ENCODE data around the gene TMEM79. TPM values are rescaled to one million over a fixed set of nuclear protein-coding genes. Genes with fewer than 3 reads are reported as not detected.
A peak's percentile ranks its signal among the peaks of the same experiment; 100 is the strongest.

TMEM79 gene
- total RNA-seq, 1 donor = 0.86 TPM

DNA sequence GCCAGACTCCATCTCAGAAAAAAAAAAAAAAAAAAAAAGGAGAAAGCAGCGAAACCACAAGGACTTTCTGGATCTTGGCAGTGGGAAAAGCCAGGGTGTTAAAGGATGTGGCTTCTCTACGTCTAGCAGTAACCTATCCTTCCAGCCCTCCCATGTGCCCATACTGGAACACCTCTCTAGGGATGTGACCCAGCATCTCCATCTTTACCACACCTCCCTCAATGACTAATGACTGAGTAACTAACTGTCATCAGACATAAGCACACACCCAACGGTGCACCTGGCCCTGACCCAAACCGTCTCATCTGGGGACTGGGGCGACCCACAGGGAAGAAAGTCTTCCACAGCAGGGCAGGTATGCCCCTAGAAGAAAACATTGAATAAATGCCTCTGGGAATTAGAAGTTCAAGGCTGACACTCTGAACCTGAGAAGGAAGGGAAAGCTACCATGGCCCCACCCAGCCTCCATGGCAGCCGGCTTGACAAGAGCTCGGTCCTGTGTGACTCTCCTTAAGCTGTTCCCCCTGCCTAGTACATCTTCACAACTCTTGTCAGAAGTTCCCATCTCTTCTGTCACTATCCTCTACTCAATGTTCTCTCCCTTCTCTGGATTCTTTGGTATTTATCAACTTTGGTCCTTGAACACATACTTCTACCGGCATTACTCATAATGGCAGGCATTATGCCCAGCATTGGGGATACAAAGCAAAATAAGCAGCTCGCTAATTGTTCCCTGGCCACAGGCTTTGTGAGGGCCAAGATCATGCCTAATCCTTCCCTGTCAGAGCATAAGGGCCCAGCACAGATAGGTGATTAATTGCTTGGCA lies 21.5 kb upstream of the TMEM79 start:
- peak; percentile 44 for DNase-seq (ENCODE audit: low read depth)
- H3K4me3 ChIP-seq (ENCODE audit: low read depth, low read length) = no peak overlapping the region
- TF ChIP-seq, protein P1, sequence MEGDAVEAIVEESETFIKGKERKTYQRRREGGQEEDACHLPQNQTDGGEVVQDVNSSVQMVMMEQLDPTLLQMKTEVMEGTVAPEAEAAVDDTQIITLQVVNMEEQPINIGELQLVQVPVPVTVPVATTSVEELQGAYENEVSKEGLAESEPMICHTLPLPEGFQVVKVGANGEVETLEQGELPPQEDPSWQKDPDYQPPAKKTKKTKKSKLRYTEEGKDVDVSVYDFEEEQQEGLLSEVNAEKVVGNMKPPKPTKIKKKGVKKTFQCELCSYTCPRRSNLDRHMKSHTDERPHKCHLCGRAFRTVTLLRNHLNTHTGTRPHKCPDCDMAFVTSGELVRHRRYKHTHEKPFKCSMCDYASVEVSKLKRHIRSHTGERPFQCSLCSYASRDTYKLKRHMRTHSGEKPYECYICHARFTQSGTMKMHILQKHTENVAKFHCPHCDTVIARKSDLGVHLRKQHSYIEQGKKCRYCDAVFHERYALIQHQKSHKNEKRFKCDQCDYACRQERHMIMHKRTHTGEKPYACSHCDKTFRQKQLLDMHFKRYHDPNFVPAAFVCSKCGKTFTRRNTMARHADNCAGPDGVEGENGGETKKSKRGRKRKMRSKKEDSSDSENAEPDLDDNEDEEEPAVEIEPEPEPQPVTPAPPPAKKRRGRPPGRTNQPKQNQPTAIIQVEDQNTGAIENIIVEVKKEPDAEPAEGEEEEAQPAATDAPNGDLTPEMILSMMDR (IDR thresholded peaks at IDR 0.05; ENCODE audit: insufficient read depth, low read depth, low read length) = no peak

DNA sequence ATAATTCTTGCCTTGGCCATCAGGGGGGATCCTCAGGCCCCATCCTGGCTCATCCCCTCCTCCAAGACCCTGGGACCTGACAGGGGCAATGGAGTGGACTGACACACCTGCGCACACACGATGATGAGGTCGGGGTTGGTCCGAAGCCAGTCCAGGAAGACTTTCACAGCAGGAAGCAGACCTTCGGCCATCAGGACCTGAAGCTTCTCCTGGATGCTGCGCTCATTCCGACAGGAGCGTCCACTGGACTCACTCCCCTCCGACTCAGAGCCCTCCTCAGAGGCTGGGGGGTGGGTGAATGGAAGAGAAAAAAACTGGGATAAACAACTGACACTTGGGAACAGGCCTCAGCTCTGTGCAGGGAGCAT lies 20.9 kb upstream of the TMEM79 start:
- no peak overlapping the region for H3K4me3 ChIP-seq (ENCODE audit: low read depth, low read length)
- DNase-seq (ENCODE audit: low read depth) = no peak
- TF ChIP-seq, protein P1 (IDR thresholded peaks at IDR 0.05; ENCODE audit: insufficient read depth, low read depth, low read length) = no peak

DNA sequence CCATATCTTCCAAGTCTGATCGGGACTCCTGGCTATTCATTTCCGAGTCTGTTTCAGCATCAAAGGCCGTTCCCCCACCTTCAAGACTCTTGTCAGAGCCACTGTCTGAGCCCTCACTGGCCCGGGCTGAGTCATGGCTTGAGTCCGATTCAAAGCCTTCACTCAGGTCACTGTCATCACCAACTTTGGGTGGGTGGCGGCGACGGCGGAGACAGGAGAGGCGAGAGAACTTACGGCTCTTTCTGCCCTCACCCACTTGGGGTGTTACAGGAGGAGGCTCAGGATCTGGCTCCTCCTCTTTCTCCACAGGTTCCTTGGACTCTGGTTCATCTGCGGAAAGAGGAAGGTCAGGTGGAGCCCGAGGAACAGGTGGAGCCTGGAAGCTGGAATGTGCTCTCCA lies 18.1 kb upstream of the TMEM79 start:
- TF ChIP-seq, protein P1 (IDR thresholded peaks at IDR 0.05; ENCODE audit: insufficient read depth, low read depth, low read length) = no peak
- H3K4me3 ChIP-seq (ENCODE audit: low read depth, low read length) = no peak overlapping the region
- no peak for DNase-seq (ENCODE audit: low read depth)

DNA sequence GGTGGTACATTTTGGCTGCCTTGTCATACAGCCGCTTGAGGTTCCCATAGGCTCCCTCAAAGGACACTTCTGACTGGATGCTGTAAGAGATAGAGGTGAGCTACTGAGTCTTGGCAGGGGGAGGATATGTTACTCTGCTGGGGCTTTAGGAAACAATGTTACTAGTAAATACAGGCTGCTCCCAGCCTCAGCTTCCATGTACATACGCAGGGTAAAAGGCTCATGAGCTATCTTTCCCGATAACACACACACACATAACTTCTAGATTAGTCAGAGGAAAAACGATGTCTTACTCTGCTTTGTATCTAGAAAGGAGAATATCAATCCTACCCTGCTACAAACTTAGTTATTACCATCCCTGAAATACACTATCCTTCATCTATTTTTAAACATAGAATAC lies 15.8 kb upstream of the TMEM79 start:
- DNase-seq (ENCODE audit: low read depth) = no peak

DNA sequence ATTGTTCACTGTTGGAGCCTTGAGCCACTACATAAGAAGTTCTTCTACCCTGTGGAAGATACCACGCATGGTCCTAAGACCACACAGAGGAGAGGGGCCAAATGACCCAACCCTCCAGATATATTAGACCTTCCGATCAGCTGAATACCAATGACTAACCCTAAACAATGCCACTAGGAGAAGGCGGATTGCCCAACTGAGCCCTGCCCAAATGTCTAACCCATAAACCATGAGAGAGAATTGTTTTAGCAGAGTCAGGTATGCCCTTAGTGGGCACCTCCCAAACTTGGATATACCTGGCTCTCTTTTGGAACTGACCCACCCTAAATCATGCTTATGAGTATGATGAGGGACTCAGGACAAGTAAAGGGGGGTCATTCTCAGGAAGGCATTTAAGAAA lies 13.8 kb upstream of the TMEM79 start:
- TF ChIP-seq, protein P1 (IDR thresholded peaks at IDR 0.05; ENCODE audit: insufficient read depth, low read depth, low read length) = no peak
- no peak for DNase-seq (ENCODE audit: low read depth)
- no peak overlapping the region for H3K4me3 ChIP-seq (ENCODE audit: low read depth, low read length)

More for the DNA sequence above, 15.8 kb upstream of the TMEM79 start:
- no peak overlapping the region for H3K4me3 ChIP-seq (ENCODE audit: low read depth, low read length)
- TF ChIP-seq, protein P1 (IDR thresholded peaks at IDR 0.05; ENCODE audit: insufficient read depth, low read depth, low read length) = no peak

DNA sequence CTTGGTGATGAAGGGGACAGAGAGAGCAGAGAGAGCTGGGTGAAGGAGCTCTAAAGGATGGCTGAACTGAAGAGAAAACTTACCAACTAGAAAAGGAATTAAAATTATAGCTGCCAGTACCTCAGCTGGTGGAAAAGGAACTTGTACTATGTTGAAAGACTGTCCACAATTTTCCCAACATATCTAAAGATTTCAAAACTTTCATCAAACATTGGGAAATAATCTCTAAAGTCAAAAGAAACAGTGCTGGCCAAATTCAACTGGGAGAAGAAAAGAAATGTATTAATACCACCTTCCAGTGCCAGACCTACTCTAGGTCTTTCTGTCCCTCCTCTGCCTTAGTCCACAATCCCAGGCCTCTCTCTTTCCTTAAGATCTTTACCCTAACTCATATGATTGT lies 7.6 kb upstream of the TMEM79 start:
- H3K4me3 ChIP-seq (ENCODE audit: low read depth, low read length) = no peak overlapping the region
- TF ChIP-seq, protein P1 (IDR thresholded peaks at IDR 0.05; ENCODE audit: insufficient read depth, low read depth, low read length) = no peak
- peak; percentile 58 for DNase-seq (ENCODE audit: low read depth)

DNA sequence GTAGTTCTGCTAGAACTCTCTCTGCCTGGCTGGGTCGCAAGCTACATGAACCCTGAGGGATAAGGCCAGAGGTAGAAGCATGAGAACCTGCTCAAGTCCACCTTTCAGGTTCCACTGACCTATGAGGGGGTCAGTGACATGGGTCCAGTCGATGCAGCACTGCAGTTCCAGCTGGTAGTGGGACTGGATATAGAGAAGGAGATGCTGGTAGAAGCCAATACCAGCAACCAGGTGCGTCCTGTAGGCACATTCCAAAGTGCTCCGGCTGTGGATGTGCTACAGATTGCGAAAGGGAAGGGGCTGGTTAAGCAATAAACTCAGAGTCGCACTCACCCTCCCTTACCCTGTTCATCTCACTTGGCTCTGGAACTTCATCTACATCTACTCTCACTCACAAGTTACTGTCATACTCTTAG lies 7.2 kb upstream of the TMEM79 start:
- TF ChIP-seq, protein P1 (IDR thresholded peaks at IDR 0.05; ENCODE audit: insufficient read depth, low read depth, low read length) = no peak

More for the DNA sequence above, 7.2 kb upstream of the TMEM79 start:
- peak; percentile 60 for DNase-seq (ENCODE audit: low read depth)
- H3K4me3 ChIP-seq (ENCODE audit: low read depth, low read length) = no peak overlapping the region

Measured in fibroblast of villous mesenchyme (primary cell).